H1 (cell line): ENCODE data around the gene STARD6. TPM values are rescaled to one million over a fixed set of nuclear protein-coding genes. Genes with fewer than 3 reads are reported as not detected.

Experiments used
- CTCF ChIA-PET: fragments of 300-600 bp; sonication (Branson Sonifier 250); formaldehyde crosslinking; loops from one replicate; lab custom pipeline; 2021; ENCODE audit not compliant: partially characterized antibody; lab: Charles Lee
- POLR2A ChIA-PET: fragments of 300-600 bp; sonication (Branson Sonifier 250); formaldehyde crosslinking; loops from one replicate; lab custom pipeline; 2021; ENCODE audit warnings: inconsistent platforms; ENCODE audit not compliant: partially characterized antibody; lab: Charles Lee
- DNase-seq, 2 experiments: peaks; one replicate each; pipeline versions ENCODE4 v3.0.0 to v3.0.0-alpha.2; 2010 to 2022; ENCODE audit warnings: low spot score in 2 of 2, low read depth in 1 of 2, mixed read lengths in 1 of 2
- FAIRE-seq: peaks from 2 replicates; lab custom pipeline; 2011; peaks lifted over from hg19 to GRCh38; lab: Jason Lieb, UNC
- H2AFZ ChIP-seq: 2 replicates; pipeline ENCODE4 v1.8.1; 2012; ENCODE audit warnings: low read length, inconsistent platforms
- H2AK5ac ChIP-seq: 2 replicates; pipeline ENCODE4 v1.6.1; 2013; ENCODE audit warnings: low read depth, low read length
- H2BK120ac ChIP-seq: replicated peaks from 2 replicates; pipeline ENCODE3; 2013; ENCODE audit warnings: low read depth, low read length, inconsistent platforms
- H2BK12ac ChIP-seq: 2 replicates; pipeline ENCODE4 v1.6.1; 2013; ENCODE audit warnings: low read depth, low read length
- H2BK15ac ChIP-seq: 2 replicates; pipeline ENCODE4 v1.6.1; 2013; ENCODE audit warnings: low read length
- H2BK20ac ChIP-seq: 2 replicates; pipeline ENCODE4 v1.6.1; 2013; ENCODE audit warnings: low read length
- H2BK5ac ChIP-seq: 2 replicates; pipeline ENCODE4 v1.6.1; 2013; ENCODE audit warnings: low read depth, low read length
- H3K14ac ChIP-seq: 2 replicates; pipeline ENCODE4 v1.6.1; 2013; ENCODE audit warnings: inconsistent platforms; ENCODE audit not compliant: insufficient read length
- H3K18ac ChIP-seq: 2 replicates; pipeline ENCODE4 v1.6.1; 2013; ENCODE audit warnings: low read length; ENCODE audit errors: extremely low read depth
- H3K23ac ChIP-seq: 2 replicates; pipeline ENCODE4 v1.6.1; 2013; ENCODE audit warnings: inconsistent platforms; ENCODE audit not compliant: insufficient read length
- H3K23me2 ChIP-seq: 2 replicates; pipeline ENCODE4 v1.6.1; 2013; ENCODE audit warnings: low read depth, low read length
- H3K27ac ChIP-seq: 2 replicates; pipeline ENCODE4 v1.6.1; 2011; ENCODE audit warnings: low read depth, low read length, inconsistent platforms
- H3K27me3 ChIP-seq, 4 experiments: replicated peaks in 1 of 4; 1 replicate in 1 of 4; 2 replicates in 3 of 4; pipeline versions ENCODE4 v1.6.1 to v1.8.1; 2011 to 2013; ENCODE audit warnings: low read length in 3 of 4, mild to moderate bottlenecking in 3 of 4, inconsistent platforms in 2 of 4, mixed read lengths in 2 of 4, moderate library complexity in 1 of 4; ENCODE audit not compliant: control insufficient read depth in 3 of 4, insufficient read depth in 3 of 4; ENCODE audit errors: extremely low read depth in 1 of 4
- H3K36me3 ChIP-seq, 4 experiments: 2 replicates each; pipeline versions ENCODE4 v1.6.1 to v1.8.1; 2011 to 2013; ENCODE audit warnings: mild to moderate bottlenecking in 4 of 4, low read length in 3 of 4, moderate library complexity in 2 of 4, control low read depth in 1 of 4, inconsistent platforms in 1 of 4; ENCODE audit not compliant: insufficient read depth in 4 of 4, control insufficient read depth in 2 of 4
- H3K4ac ChIP-seq: replicated peaks from 2 replicates; pipeline ENCODE3; 2013; ENCODE audit warnings: low read length, low read depth, mixed read lengths, inconsistent platforms; ENCODE audit not compliant: insufficient read length
- H3K4me1 ChIP-seq, 4 experiments: replicated peaks in 1 of 4; 1 replicate in 1 of 4; 2 replicates in 3 of 4; pipeline versions ENCODE4 v1.6.1 to v1.8.1; 2011 to 2013; ENCODE audit warnings: low read length in 3 of 4, inconsistent platforms in 2 of 4, mixed read lengths in 1 of 4; ENCODE audit not compliant: insufficient read depth in 4 of 4, control insufficient read depth in 3 of 4
- H3K4me2 ChIP-seq, 2 experiments: 2 replicates each; pipeline versions ENCODE4 v1.6.1 to v1.8.1; 2011 to 2013; ENCODE audit warnings: low read depth in 2 of 2, low read length in 2 of 2, control low read depth in 1 of 2, inconsistent platforms in 1 of 2, mild to moderate bottlenecking in 1 of 2; ENCODE audit not compliant: insufficient read depth in 1 of 2
- H3K4me3 ChIP-seq, 4 experiments: fragments of 200-600, 300-600 bp in 1 of 4; sonication (generic), shearing (Covaris generic), sonication (Bioruptor Twin) in 1 of 4; 2 replicates each; pipeline versions ENCODE4 v1.5.1 to v1.8.1; 2011 to 2016; ENCODE audit warnings: low read length in 4 of 4, low read depth in 3 of 4, control low read depth in 2 of 4, inconsistent platforms in 2 of 4, mild to moderate bottlenecking in 2 of 4, mixed read lengths in 1 of 4, moderate library complexity in 1 of 4; ENCODE audit not compliant: insufficient read depth in 2 of 4; ENCODE audit errors: extremely low read depth in 1 of 4
- H3K56ac ChIP-seq: replicated peaks from 2 replicates; pipeline ENCODE3; 2013; ENCODE audit warnings: low read depth, mild to moderate bottlenecking, mixed read lengths, low read length, inconsistent platforms; ENCODE audit not compliant: insufficient read length
- H3K79me1 ChIP-seq: 2 replicates; pipeline ENCODE4 v1.6.1; 2013; ENCODE audit warnings: low read depth, low read length, control low read depth
- H3K79me2 ChIP-seq, 2 experiments: 2 replicates each; pipeline versions ENCODE4 v1.6.1 to v1.8.1; 2012 to 2013; ENCODE audit warnings: low read length in 2 of 2, mild to moderate bottlenecking in 2 of 2, inconsistent platforms in 1 of 2; ENCODE audit not compliant: insufficient read depth in 2 of 2, control insufficient read depth in 1 of 2
- H3K9ac ChIP-seq, 4 experiments: replicated peaks in 1 of 4; 1 replicate in 1 of 4; 2 replicates in 3 of 4; pipeline versions ENCODE4 v1.6.1 to v1.8.1; 2011 to 2013; ENCODE audit warnings: low read depth in 3 of 4, low read length in 3 of 4, control low read depth in 2 of 4, mild to moderate bottlenecking in 2 of 4, moderate library complexity in 2 of 4, inconsistent platforms in 1 of 4; ENCODE audit errors: extremely low read depth in 1 of 4
- H3K9me3 ChIP-seq, 2 experiments: 2 replicates each; pipeline versions ENCODE4 v1.6.1 to v1.8.1; 2012 to 2013; ENCODE audit warnings: mild to moderate bottlenecking in 2 of 2, moderate library complexity in 2 of 2, control low read depth in 1 of 2, inconsistent platforms in 1 of 2, low read depth in 1 of 2, low read length in 1 of 2, mixed read lengths in 1 of 2; ENCODE audit not compliant: insufficient read depth in 2 of 2
- H4K20me1 ChIP-seq, 2 experiments: replicated peaks in 1 of 2; 2 replicates each; pipeline versions ENCODE3 to v1.8.1; 2011 to 2013; ENCODE audit warnings: inconsistent platforms in 2 of 2, low read length in 2 of 2, mild to moderate bottlenecking in 1 of 2; ENCODE audit not compliant: insufficient read depth in 2 of 2, control insufficient read depth in 1 of 2
- H4K5ac ChIP-seq: 2 replicates; pipeline ENCODE4 v1.6.1; 2013; ENCODE audit warnings: low read length, low read depth, mixed read lengths, inconsistent platforms; ENCODE audit not compliant: insufficient read length
- H4K8ac ChIP-seq: 2 replicates; pipeline ENCODE4 v1.8.0; 2013; ENCODE audit warnings: mild to moderate bottlenecking, moderate library complexity, low read length, inconsistent platforms; ENCODE audit not compliant: insufficient read depth; ENCODE audit errors: extremely low read depth
- H4K91ac ChIP-seq: replicated peaks from 2 replicates; pipeline ENCODE3; 2013; ENCODE audit warnings: low read length, mixed read lengths, inconsistent platforms; ENCODE audit not compliant: insufficient read length
- CHD2 ChIP-seq: IDR thresholded peaks from 2 replicates; pipeline ENCODE4 v1.6.1; 2012; ENCODE audit warnings: low read length, improper control_type of control experiment
- GTF2F1 ChIP-seq: IDR thresholded peaks from 2 replicates; pipeline ENCODE4 v1.6.1; 2012; ENCODE audit warnings: low read depth, low read length, improper control_type of control experiment, borderline replicate concordance
- RAD21 ChIP-seq, 2 experiments: IDR thresholded peaks in 1 of 2; conservative IDR thresholded peaks in 1 of 2; 2 replicates each; pipeline ENCODE4 v1.6.1; 2011; ENCODE audit warnings: low read depth in 2 of 2, low read length in 2 of 2, improper control_type of control experiment in 1 of 2, inconsistent platforms in 1 of 2, mild to moderate bottlenecking in 1 of 2, moderate library complexity in 1 of 2
- WGBS, 2 experiments: shearing (Covaris generic) in 1 of 2; methylation state at CpG; one replicate each; pipeline versions ENCODE4 v1.1.6 to v1.1.7; 2013 to 2015; ENCODE audit warnings: low lambda C conversion rate in 2 of 2, mixed read lengths in 2 of 2, inconsistent platforms in 1 of 2, low coverage in 1 of 2, missing lambda C conversion rate in 1 of 2; ENCODE audit not compliant: insufficient replicate concordance in 2 of 2, insufficient coverage in 1 of 2, insufficient read length in 1 of 2; ENCODE audit errors: extremely low coverage in 1 of 2, missing lambda C conversion rate in 1 of 2; 5-methylcytosine and 5-hydroxymethylcytosine counted together
- polyA plus RNA-seq, 7 experiments: library from polyadenylated mRNA; depleted of rRNA in 3 of 7; stranded (reverse) in 5 of 7; unstranded in 2 of 7; fragments of >200 nt in 5 of 7; fragments of 200-250 nt in 2 of 7; gene quantifications; 1 replicate in 5 of 7; 2 replicates in 1 of 7; 4 replicates in 1 of 7; pipeline versions ENCODE4 v1.2.1 to v1.2.3, GENCODE V29; 2011 to 2013; ENCODE audit warnings: missing spikeins in 2 of 7, mixed read lengths in 2 of 7
- total RNA-seq: library from RNA; stranded (reverse); fragmentation: NEBNext Ultra II Directional; extraction: Animal tissue kit (Norgen Biotek cat#: 25700); gene quantifications from 2 replicates; pipeline ENCODE4 v1.2.1, GENCODE V29; 2021
- TF ChIP-seq, protein P1 (sequence below), 3 experiments: IDR thresholded peaks; 1 replicate in 2 of 3; 2 replicates in 1 of 3; pipeline versions ENCODE4 v1.5.1 to v1.6.1; 2011; ENCODE audit warnings: low read length in 3 of 3, mild to moderate bottlenecking in 3 of 3, inconsistent platforms in 2 of 3, low read depth in 1 of 3, moderate library complexity in 1 of 3; ENCODE audit not compliant: insufficient read depth in 1 of 3; ENCODE audit errors: control extremely low read depth in 1 of 3

Gene STARD6
- total and polyA plus RNA-seq, 2 of the 8 experiments (the other 6 are each of a cell fraction or from before 2014, with no cell fraction given): not detected

GRCh38 chr18:54294274-54294673 lies 63.4 kb downstream of the STARD6 start:
- H3K27ac ChIP-seq: no peak overlapping the region
- H3K4me1 ChIP-seq: no peaks in the 10 kb centered on the region
- no peak overlapping the region for H2BK5ac ChIP-seq
- no peak overlapping the region for H2BK12ac ChIP-seq
- no peak overlapping the region for H3K18ac ChIP-seq
- FAIRE-seq (no peak), DNase-seq (no peak)
- no peak overlapping the region for H3K4me2 ChIP-seq
- H2BK20ac ChIP-seq: no peak overlapping the region
- H3K79me2 ChIP-seq: no peaks in the 10 kb centered on the region
- no peak overlapping the region for H2BK15ac ChIP-seq
- H3K23me2 ChIP-seq: no peaks in the 10 kb centered on the region
- H4K20me1 ChIP-seq: no peaks in the 10 kb centered on the region
- H2AK5ac ChIP-seq: no peak overlapping the region
- WGBS, 2 experiments: 93% methylated on average over 4 of the region's 4 CpGs; no CpG with 5 or more reads in 1 of the 2 experiments
- no peak overlapping the region for H2BK120ac ChIP-seq
- no peak overlapping the region for H3K23ac ChIP-seq
- H4K5ac ChIP-seq: no peak overlapping the region
- no peak overlapping the region for H3K56ac ChIP-seq
- peaks cover 0 to 1% (median 0%) of the 10 kb centered on the region in 4 experiments; a peak in 1 of 7 replicates for H3K27me3 ChIP-seq
- ChIA-PET CTCF (interaction anchor here (0.6 kb wide), 1 partner anchor 344 kb away, joined by 4 read pairs; no protein-coding TSS in a partner anchor), POLR2A (no interaction called here)
- no peak overlapping the region for H4K91ac ChIP-seq
- H3K79me1 ChIP-seq: no peaks in the 10 kb centered on the region
- peaks cover 0 to 41% (median 10%) of the 10 kb centered on the region in 4 experiments; a peak in 3 of 8 replicates for H3K36me3 ChIP-seq
- no peak overlapping the region for H3K9ac ChIP-seq
- no peak overlapping the region for H3K4ac ChIP-seq
- no peak overlapping the region for H3K14ac ChIP-seq
- H3K9me3 ChIP-seq: peaks cover 3 to 4% of the 10 kb centered on the region in 2 experiments; a peak in 1 of 4 replicates
- H4K8ac ChIP-seq: no peak overlapping the region
- no peak overlapping the region for H3K4me3 ChIP-seq
- no peak overlapping the region for H2AFZ ChIP-seq
- TF ChIP-seq RAD21 (IDR thresholded peaks at IDR 0.05 in 1 of 2, conservative IDR thresholded peaks at IDR 0.05 in 1 of 2; ENCODE audit: low read depth in 2 of 2, low read length in 2 of 2) (no peak), CHD2 (no peak), GTF2F1 (no peak)
- TF ChIP-seq, protein P1, sequence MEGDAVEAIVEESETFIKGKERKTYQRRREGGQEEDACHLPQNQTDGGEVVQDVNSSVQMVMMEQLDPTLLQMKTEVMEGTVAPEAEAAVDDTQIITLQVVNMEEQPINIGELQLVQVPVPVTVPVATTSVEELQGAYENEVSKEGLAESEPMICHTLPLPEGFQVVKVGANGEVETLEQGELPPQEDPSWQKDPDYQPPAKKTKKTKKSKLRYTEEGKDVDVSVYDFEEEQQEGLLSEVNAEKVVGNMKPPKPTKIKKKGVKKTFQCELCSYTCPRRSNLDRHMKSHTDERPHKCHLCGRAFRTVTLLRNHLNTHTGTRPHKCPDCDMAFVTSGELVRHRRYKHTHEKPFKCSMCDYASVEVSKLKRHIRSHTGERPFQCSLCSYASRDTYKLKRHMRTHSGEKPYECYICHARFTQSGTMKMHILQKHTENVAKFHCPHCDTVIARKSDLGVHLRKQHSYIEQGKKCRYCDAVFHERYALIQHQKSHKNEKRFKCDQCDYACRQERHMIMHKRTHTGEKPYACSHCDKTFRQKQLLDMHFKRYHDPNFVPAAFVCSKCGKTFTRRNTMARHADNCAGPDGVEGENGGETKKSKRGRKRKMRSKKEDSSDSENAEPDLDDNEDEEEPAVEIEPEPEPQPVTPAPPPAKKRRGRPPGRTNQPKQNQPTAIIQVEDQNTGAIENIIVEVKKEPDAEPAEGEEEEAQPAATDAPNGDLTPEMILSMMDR (IDR thresholded peaks at IDR 0.05; ENCODE audit: control extremely low read depth in 1 of 3, insufficient read depth in 1 of 3, low read depth in 1 of 3, low read length in 3 of 3): no peak
